ENCODE data around the gene KIF15. TPM values are rescaled to one million over a fixed set of nuclear protein-coding genes. Genes with fewer than 3 reads are reported as not detected.

Gene KIF15
- total RNA-seq, 1 experiment from 2014 or later = 21.9 TPM

- intact Hi-C loops (cut with micrococcal nuclease; ENCODE audit: unreplicated experiment) = no loop called here
- Histone ChIP-seq H3K4me3 (ENCODE audit: low read depth, low read length, poor library complexity, severe bottlenecking) (no peak overlapping the region), H3K27me3 (replicated peaks; ENCODE audit: insufficient read depth, low read depth, low read length, poor library complexity) (no peaks in the 10 kb centered on the region), H3K27ac (ENCODE audit: low read depth, low read length, poor library complexity, severe bottlenecking) (no peak overlapping the region), H3K9me3 (ENCODE audit: low read depth, low read length, poor library complexity, severe bottlenecking) (no peaks in the 10 kb centered on the region), H3K36me3 (ENCODE audit: insufficient read depth, low read length, poor library complexity, severe bottlenecking) (peaks cover 34% of the 10 kb centered on the region), H3K4me1 (ENCODE audit: insufficient read depth, low read length, poor library complexity, severe bottlenecking) (no peaks in the 10 kb centered on the region)
- POLR2A ChIA-PET (ENCODE audit: low non-redundant PET) = no interaction called here
- DNase-seq (ENCODE audit: low spot score) = no peak
- TF ChIP-seq, protein P1, sequence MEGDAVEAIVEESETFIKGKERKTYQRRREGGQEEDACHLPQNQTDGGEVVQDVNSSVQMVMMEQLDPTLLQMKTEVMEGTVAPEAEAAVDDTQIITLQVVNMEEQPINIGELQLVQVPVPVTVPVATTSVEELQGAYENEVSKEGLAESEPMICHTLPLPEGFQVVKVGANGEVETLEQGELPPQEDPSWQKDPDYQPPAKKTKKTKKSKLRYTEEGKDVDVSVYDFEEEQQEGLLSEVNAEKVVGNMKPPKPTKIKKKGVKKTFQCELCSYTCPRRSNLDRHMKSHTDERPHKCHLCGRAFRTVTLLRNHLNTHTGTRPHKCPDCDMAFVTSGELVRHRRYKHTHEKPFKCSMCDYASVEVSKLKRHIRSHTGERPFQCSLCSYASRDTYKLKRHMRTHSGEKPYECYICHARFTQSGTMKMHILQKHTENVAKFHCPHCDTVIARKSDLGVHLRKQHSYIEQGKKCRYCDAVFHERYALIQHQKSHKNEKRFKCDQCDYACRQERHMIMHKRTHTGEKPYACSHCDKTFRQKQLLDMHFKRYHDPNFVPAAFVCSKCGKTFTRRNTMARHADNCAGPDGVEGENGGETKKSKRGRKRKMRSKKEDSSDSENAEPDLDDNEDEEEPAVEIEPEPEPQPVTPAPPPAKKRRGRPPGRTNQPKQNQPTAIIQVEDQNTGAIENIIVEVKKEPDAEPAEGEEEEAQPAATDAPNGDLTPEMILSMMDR (conservative IDR thresholded peaks at IDR 0.05; ENCODE audit: low read depth, low read length) = no peak
- no peak for TF ChIP-seq EZH2 (IDR thresholded peaks at IDR 0.05; ENCODE audit: borderline replicate concordance, low read depth, low read length, poor library complexity, severe bottlenecking)
- BruUV-seq (replicated peaks) = no TSS peak
- CTCF ChIA-PET = no interaction called here
Measured at GRCh38 chr3:44832965-44833364, 71.4 kb downstream of the KIF15 start.

GRCh38 chr3:44833394-44833793, 71.8 kb downstream of the KIF15 start:
- POLR2A ChIA-PET (ENCODE audit: low non-redundant PET) = no interaction called here

GRCh38 chr3:44835684-44836083, 74.1 kb downstream of the KIF15 start:
- TF ChIP-seq EZH2 (IDR thresholded peaks at IDR 0.05; ENCODE audit: borderline replicate concordance, low read depth, low read length, poor library complexity, severe bottlenecking) = no peak
- TF ChIP-seq, protein P1 (conservative IDR thresholded peaks at IDR 0.05; ENCODE audit: low read depth, low read length) = no peak
- Histone ChIP-seq H3K4me1 (ENCODE audit: insufficient read depth, low read length, poor library complexity, severe bottlenecking) (no peaks in the 10 kb centered on the region), H3K27ac (ENCODE audit: low read depth, low read length, poor library complexity, severe bottlenecking) (no peak overlapping the region), H3K4me3 (ENCODE audit: low read depth, low read length, poor library complexity, severe bottlenecking) (no peak overlapping the region), H3K36me3 (ENCODE audit: insufficient read depth, low read length, poor library complexity, severe bottlenecking) (peaks cover 21% of the 10 kb centered on the region), H3K9me3 (ENCODE audit: low read depth, low read length, poor library complexity, severe bottlenecking) (no peaks in the 10 kb centered on the region), H3K27me3 (replicated peaks; ENCODE audit: insufficient read depth, low read depth, low read length, poor library complexity) (no peaks in the 10 kb centered on the region)
- CTCF ChIA-PET = no interaction called here
- intact Hi-C loops (cut with micrococcal nuclease; ENCODE audit: unreplicated experiment) = no loop called here
- BruUV-seq (replicated peaks) = no TSS peak
- POLR2A ChIA-PET (ENCODE audit: low non-redundant PET) = no interaction called here
- DNase-seq (ENCODE audit: low spot score) = no peak

More at GRCh38 chr3:44833394-44833793, 71.8 kb downstream of the KIF15 start:
- no peak for TF ChIP-seq EZH2 (IDR thresholded peaks at IDR 0.05; ENCODE audit: borderline replicate concordance, low read depth, low read length, poor library complexity, severe bottlenecking)
- TF ChIP-seq, protein P1 (conservative IDR thresholded peaks at IDR 0.05; ENCODE audit: low read depth, low read length) = no peak
- Histone ChIP-seq H3K27ac (ENCODE audit: low read depth, low read length, poor library complexity, severe bottlenecking) (no peak overlapping the region), H3K4me1 (ENCODE audit: insufficient read depth, low read length, poor library complexity, severe bottlenecking) (no peaks in the 10 kb centered on the region), H3K36me3 (ENCODE audit: insufficient read depth, low read length, poor library complexity, severe bottlenecking) (peaks cover 32% of the 10 kb centered on the region), H3K9me3 (ENCODE audit: low read depth, low read length, poor library complexity, severe bottlenecking) (no peaks in the 10 kb centered on the region), H3K27me3 (replicated peaks; ENCODE audit: insufficient read depth, low read depth, low read length, poor library complexity) (no peaks in the 10 kb centered on the region), H3K4me3 (ENCODE audit: low read depth, low read length, poor library complexity, severe bottlenecking) (no peak overlapping the region)
- no peak for DNase-seq (ENCODE audit: low spot score)
- CTCF ChIA-PET = no interaction called here
- intact Hi-C loops (cut with micrococcal nuclease; ENCODE audit: unreplicated experiment) = no loop called here
- no TSS peak for BruUV-seq (replicated peaks)

Measured in A673 (cell line).